SK-N-SH treated with all-trans-retinoic acid at 6 μM for 48 hours (cell line): Measurements from ENCODE around the gene LSAMP.

Experiments
- ATAC-seq: fragments of 200-7000 bp; cut with Tn5 transposase; 3 replicates; pipeline ENCODE4 v1.9.1; 2020; ENCODE audit warnings: mild to moderate bottlenecking, moderate library complexity
- ARNTL ChIP-seq: fragments of 450-650 bp; formaldehyde crosslinking; IDR thresholded peaks from 2 replicates; pipeline ENCODE4 v1.5.0; 2020; ENCODE audit warnings: low read depth, mild to moderate bottlenecking, moderate library complexity, borderline replicate concordance
- BACH2 ChIP-seq: fragments of 250-450 bp; sonication (Bioruptor Pico); IDR thresholded peaks from 2 replicates; pipeline ENCODE4 v1.9.0; 2021; ENCODE audit warnings: mild to moderate bottlenecking, borderline replicate concordance
- CSDC2 ChIP-seq: fragments of 250-450 bp; sonication (Bioruptor Pico); IDR thresholded peaks from 2 replicates; pipeline ENCODE4 v1.5.0; 2020; ENCODE audit warnings: mild to moderate bottlenecking, moderate library complexity
- ESRRG ChIP-seq: fragments of 250-450 bp; sonication (Bioruptor Pico); IDR thresholded peaks from 2 replicates; pipeline ENCODE4 v1.6.1; 2021; ENCODE audit warnings: mild to moderate bottlenecking
- GLIS3 ChIP-seq: fragments of 250-450 bp; sonication (Bioruptor Pico); IDR thresholded peaks from 2 replicates; pipeline ENCODE4 v1.5.0; 2020; ENCODE audit warnings: mild to moderate bottlenecking, moderate library complexity
- ISL1 ChIP-seq: fragments of 250-450 bp; sonication (Bioruptor Pico); IDR thresholded peaks from 2 replicates; pipeline ENCODE4 v2.1.2; 2022; ENCODE audit warnings: mild to moderate bottlenecking, moderate library complexity
- OSR1 ChIP-seq: fragments of 250-450 bp; sonication (Bioruptor Pico); IDR thresholded peaks from 2 replicates; pipeline ENCODE4 v1.8.0; 2022; ENCODE audit warnings: moderate library complexity, mild to moderate bottlenecking, inconsistent platforms
- PPARA ChIP-seq: fragments of 250-450 bp; sonication (Bioruptor Pico); IDR thresholded peaks from 2 replicates; pipeline ENCODE4 v1.5.0; 2020; ENCODE audit warnings: mild to moderate bottlenecking, borderline replicate concordance
- RARB ChIP-seq: fragments of 250-450 bp; sonication (Bioruptor Pico); IDR thresholded peaks from 2 replicates; pipeline ENCODE4 v1.8.0; 2021; ENCODE audit warnings: mild to moderate bottlenecking, moderate library complexity
- SNAI2 ChIP-seq: fragments of 250-450 bp; sonication (Bioruptor Pico); IDR thresholded peaks from 2 replicates; pipeline ENCODE4 v1.5.0; 2020; ENCODE audit warnings: mild to moderate bottlenecking, moderate library complexity
- TCF4 ChIP-seq: fragments of 250-450 bp; sonication (Bioruptor Pico); IDR thresholded peaks from 2 replicates; pipeline ENCODE4 v1.8.0; 2021; ENCODE audit warnings: mild to moderate bottlenecking, moderate library complexity, borderline replicate concordance
- TOX ChIP-seq: fragments of 250-450 bp; sonication (Bioruptor Pico); IDR thresholded peaks from 2 replicates; pipeline ENCODE4 v1.8.0; 2021; ENCODE audit warnings: mild to moderate bottlenecking, moderate library complexity, borderline replicate concordance
- ZFP3 ChIP-seq: fragments of 250-450 bp; sonication (Bioruptor Pico); IDR thresholded peaks from 2 replicates; pipeline ENCODE4 v1.5.0; 2020; ENCODE audit warnings: mild to moderate bottlenecking, moderate library complexity
- ZFP30 ChIP-seq: fragments of 450-650 bp; formaldehyde crosslinking; IDR thresholded peaks from 2 replicates; pipeline ENCODE4 v1.5.0; 2022; ENCODE audit warnings: mild to moderate bottlenecking, moderate library complexity
- ZNF565 ChIP-seq: fragments of 450-650 bp; formaldehyde crosslinking; conservative IDR thresholded peaks from 2 replicates; pipeline ENCODE4 v1.5.0; 2020; ENCODE audit warnings: low read depth, mild to moderate bottlenecking, moderate library complexity
- ZNF70 ChIP-seq: fragments of 450-650 bp; formaldehyde crosslinking; IDR thresholded peaks from 2 replicates; pipeline ENCODE4 v1.5.0; 2020; ENCODE audit warnings: mild to moderate bottlenecking, moderate library complexity
- ZNF8 ChIP-seq: fragments of 450-650 bp; formaldehyde crosslinking; IDR thresholded peaks from 2 replicates; pipeline ENCODE4 v1.5.0; 2020; ENCODE audit warnings: mild to moderate bottlenecking, moderate library complexity
- TF ChIP-seq, protein P1 (sequence below): fragments of 250-450 bp; sonication (Bioruptor Pico); IDR thresholded peaks from 2 replicates; pipeline ENCODE4 v1.8.0; 2021; ENCODE audit warnings: low read depth, mild to moderate bottlenecking, moderate library complexity, borderline replicate concordance
- TF ChIP-seq, protein P2 (sequence below): fragments of 250-450 bp; sonication (Bioruptor Pico); IDR thresholded peaks from 2 replicates; pipeline ENCODE4 v1.5.1; 2020; ENCODE audit warnings: low read depth, mild to moderate bottlenecking, moderate library complexity
- TF ChIP-seq, protein P3 (sequence below): fragments of 250-450 bp; sonication (Bioruptor Pico); IDR thresholded peaks from 2 replicates; pipeline ENCODE4 v1.5.0; 2020; ENCODE audit warnings: mild to moderate bottlenecking, moderate library complexity
- TF ChIP-seq, protein P4 (sequence below): fragments of 250-450 bp; sonication (Bioruptor Pico); IDR thresholded peaks from 2 replicates; pipeline ENCODE4 v1.5.1; 2021; ENCODE audit warnings: mild to moderate bottlenecking, moderate library complexity

Gene LSAMP

DNA sequence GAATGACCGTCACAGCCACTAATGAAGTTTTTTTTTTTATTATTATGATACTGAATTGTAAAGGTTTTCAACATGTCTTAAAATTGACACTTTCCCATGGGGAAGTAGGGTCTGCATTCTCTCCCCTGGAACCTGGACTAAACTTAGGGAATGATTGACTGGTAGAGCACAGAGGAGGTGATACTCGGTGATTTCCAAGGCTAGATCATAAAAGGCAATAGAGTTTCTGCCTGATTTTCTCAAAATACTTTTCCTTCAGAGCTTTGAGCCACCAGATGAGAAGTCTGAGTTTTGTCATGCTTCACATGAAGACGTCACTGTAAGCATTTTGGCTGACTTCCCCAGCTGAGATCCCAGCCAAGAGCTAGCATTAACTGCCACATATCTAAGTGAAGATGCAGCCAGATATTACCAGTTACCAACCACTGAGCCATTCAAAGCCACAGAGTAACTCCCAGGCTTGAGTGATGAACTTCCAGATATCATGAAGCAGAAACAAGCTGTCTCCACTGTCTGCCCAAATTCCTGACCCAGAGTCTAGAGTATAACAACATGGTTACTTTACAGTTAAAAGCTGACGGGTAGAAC is 105.8 kb downstream of the LSAMP start:
- peak; percentile 99 for ATAC-seq
- no peak for TF ChIP-seq PPARA
- TF ChIP-seq BACH2, result no peak
- TF ChIP-seq, protein P1, sequence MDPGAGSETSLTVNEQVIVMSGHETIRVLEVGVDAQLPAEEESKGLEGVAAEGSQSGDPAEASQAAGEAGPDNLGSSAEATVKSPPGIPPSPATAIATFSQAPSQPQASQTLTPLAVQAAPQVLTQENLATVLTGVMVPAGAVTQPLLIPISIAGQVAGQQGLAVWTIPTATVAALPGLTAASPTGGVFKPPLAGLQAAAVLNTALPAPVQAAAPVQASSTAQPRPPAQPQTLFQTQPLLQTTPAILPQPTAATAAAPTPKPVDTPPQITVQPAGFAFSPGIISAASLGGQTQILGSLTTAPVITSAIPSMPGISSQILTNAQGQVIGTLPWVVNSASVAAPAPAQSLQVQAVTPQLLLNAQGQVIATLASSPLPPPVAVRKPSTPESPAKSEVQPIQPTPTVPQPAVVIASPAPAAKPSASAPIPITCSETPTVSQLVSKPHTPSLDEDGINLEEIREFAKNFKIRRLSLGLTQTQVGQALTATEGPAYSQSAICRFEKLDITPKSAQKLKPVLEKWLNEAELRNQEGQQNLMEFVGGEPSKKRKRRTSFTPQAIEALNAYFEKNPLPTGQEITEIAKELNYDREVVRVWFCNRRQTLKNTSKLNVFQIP (CRISPR knock-in tag), result no peak
- no peak for TF ChIP-seq ARNTL (CRISPR knock-in tag)
- TF ChIP-seq RARB (CRISPR knock-in tag), result no peak
- no peak for TF ChIP-seq OSR1 (CRISPR knock-in tag)
- TF ChIP-seq ZFP30 (CRISPR knock-in tag), result no peak
- no peak for TF ChIP-seq ZNF8
- peak; percentile 50; the same call in 1 of the 2 replicates for TF ChIP-seq ZFP3 (CRISPR knock-in tag)
- peak; percentile 73; the same call in 1 of the 2 replicates for TF ChIP-seq TOX (CRISPR knock-in tag)
- TF ChIP-seq SNAI2 (CRISPR knock-in tag), result no peak
- 0 out of 2 replicates have a peak, but pooled peaks have one; percentile 29 for TF ChIP-seq CSDC2 (CRISPR knock-in tag)
- TF ChIP-seq, protein P2, sequence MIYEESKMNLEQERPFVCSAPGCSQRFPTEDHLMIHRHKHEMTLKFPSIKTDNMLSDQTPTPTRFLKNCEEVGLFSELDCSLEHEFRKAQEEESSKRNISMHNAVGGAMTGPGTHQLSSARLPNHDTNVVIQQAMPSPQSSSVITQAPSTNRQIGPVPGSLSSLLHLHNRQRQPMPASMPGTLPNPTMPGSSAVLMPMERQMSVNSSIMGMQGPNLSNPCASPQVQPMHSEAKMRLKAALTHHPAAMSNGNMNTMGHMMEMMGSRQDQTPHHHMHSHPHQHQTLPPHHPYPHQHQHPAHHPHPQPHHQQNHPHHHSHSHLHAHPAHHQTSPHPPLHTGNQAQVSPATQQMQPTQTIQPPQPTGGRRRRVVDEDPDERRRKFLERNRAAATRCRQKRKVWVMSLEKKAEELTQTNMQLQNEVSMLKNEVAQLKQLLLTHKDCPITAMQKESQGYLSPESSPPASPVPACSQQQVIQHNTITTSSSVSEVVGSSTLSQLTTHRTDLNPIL, result no peak
- TF ChIP-seq ZNF70 (CRISPR knock-in tag), result peak; percentile 93
- TF ChIP-seq ZNF565 (CRISPR knock-in tag), result no peak
- TF ChIP-seq, protein P3, sequence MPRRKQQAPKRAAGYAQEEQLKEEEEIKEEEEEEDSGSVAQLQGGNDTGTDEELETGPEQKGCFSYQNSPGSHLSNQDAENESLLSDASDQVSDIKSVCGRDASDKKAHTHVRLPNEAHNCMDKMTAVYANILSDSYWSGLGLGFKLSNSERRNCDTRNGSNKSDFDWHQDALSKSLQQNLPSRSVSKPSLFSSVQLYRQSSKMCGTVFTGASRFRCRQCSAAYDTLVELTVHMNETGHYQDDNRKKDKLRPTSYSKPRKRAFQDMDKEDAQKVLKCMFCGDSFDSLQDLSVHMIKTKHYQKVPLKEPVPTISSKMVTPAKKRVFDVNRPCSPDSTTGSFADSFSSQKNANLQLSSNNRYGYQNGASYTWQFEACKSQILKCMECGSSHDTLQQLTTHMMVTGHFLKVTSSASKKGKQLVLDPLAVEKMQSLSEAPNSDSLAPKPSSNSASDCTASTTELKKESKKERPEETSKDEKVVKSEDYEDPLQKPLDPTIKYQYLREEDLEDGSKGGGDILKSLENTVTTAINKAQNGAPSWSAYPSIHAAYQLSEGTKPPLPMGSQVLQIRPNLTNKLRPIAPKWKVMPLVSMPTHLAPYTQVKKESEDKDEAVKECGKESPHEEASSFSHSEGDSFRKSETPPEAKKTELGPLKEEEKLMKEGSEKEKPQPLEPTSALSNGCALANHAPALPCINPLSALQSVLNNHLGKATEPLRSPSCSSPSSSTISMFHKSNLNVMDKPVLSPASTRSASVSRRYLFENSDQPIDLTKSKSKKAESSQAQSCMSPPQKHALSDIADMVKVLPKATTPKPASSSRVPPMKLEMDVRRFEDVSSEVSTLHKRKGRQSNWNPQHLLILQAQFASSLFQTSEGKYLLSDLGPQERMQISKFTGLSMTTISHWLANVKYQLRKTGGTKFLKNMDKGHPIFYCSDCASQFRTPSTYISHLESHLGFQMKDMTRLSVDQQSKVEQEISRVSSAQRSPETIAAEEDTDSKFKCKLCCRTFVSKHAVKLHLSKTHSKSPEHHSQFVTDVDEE (CRISPR knock-in tag), result peak; percentile 32; the same call in 1 of the 2 replicates
- no peak for TF ChIP-seq GLIS3
- TF ChIP-seq ESRRG (CRISPR knock-in tag), result no peak
- no peak for TF ChIP-seq TCF4 (CRISPR knock-in tag)
- TF ChIP-seq ISL1 (CRISPR knock-in tag), result peak; percentile 77
- TF ChIP-seq, all 23 proteins: peak for 6

DNA sequence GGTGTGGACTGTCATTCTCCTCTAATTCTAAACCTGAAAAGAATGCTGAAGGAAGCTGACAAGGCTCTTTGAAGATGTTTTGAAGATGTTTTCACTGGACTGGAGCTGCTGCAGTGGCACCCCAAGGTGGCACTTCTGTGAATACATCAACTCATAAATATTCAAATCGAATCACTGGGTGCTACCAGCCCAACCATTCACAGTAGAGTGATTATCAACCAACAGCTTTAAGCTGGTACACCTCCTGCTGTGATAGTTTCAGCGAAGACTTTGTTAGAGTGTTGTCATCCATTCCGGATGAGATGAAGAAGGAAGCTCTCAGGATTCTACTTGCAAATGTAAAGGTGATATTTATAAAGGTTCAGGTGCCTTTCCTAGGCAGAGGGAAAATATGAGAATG is 106.6 kb downstream of the LSAMP start:
- TF ChIP-seq ISL1 (CRISPR knock-in tag), result no peak
- no peak for TF ChIP-seq RARB (CRISPR knock-in tag)
- TF ChIP-seq, protein P2, result no peak
- TF ChIP-seq ZNF8, result no peak
- TF ChIP-seq TCF4 (CRISPR knock-in tag), result no peak
- TF ChIP-seq, protein P3 (CRISPR knock-in tag), result no peak
- TF ChIP-seq, protein P1 (CRISPR knock-in tag), result no peak
- TF ChIP-seq ESRRG (CRISPR knock-in tag), result no peak
- TF ChIP-seq, protein P4, sequence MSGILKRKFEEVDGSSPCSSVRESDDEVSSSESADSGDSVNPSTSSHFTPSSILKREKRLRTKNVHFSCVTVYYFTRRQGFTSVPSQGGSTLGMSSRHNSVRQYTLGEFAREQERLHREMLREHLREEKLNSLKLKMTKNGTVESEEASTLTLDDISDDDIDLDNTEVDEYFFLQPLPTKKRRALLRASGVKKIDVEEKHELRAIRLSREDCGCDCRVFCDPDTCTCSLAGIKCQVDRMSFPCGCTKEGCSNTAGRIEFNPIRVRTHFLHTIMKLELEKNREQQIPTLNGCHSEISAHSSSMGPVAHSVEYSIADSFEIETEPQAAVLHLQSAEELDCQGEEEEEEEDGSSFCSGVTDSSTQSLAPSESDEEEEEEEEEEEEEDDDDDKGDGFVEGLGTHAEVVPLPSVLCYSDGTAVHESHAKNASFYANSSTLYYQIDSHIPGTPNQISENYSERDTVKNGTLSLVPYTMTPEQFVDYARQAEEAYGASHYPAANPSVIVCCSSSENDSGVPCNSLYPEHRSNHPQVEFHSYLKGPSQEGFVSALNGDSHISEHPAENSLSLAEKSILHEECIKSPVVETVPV, result no peak
- no peak for TF ChIP-seq PPARA
- no peak for TF ChIP-seq BACH2
- TF ChIP-seq ZFP30 (CRISPR knock-in tag), result no peak
- TF ChIP-seq ARNTL (CRISPR knock-in tag), result no peak
- TF ChIP-seq, all 23 proteins: peak for 0
- ATAC-seq, result no peak
